Activated CD8-positive, alpha-beta T cell treated with anti-CD3 and anti-CD28 coated beads for 36 hours (primary cell): ENCODE results near the gene EXT2. TPM values are rescaled to one million over a fixed set of nuclear protein-coding genes. Genes with fewer than 3 reads are reported as not detected.

ENCODE experiments used
- ATAC-seq: fragments of 200-7000 bp; cut with Tn5 transposase; one replicate; pipeline ENCODE4 v1.10.0; 2021; ENCODE audit warnings: mild to moderate bottlenecking, moderate library complexity
- CTCF ChIA-PET: fragments of 350-600 bp; sonication (Branson Sonifier 250); formaldehyde crosslinking; loops from one replicate; lab custom pipeline; 2021; ENCODE audit warnings: antibody characterized with exemption; lab: Charles Lee
- POLR2A ChIA-PET: fragments of 350-600 bp; sonication (Branson Sonifier 250); formaldehyde crosslinking; loops from one replicate; lab custom pipeline; 2021; ENCODE audit warnings: antibody characterized with exemption; lab: Charles Lee
- DNase-seq: peaks from one replicate; pipeline ENCODE4 v3.0.0-alpha.2; 2020
- H3K27ac Mint-ChIP-seq: one replicate; pipeline ENCODE4 v1.8.0; 2021; ENCODE audit warnings: mild to moderate bottlenecking, mixed read lengths
- H3K27me3 Mint-ChIP-seq: one replicate; pipeline ENCODE4 v1.8.0; 2021; ENCODE audit warnings: mixed read lengths
- H3K36me3 Mint-ChIP-seq: one replicate; pipeline ENCODE4 v1.8.0; 2021; ENCODE audit warnings: low read depth, mixed read lengths
- H3K4me1 Mint-ChIP-seq: one replicate; pipeline ENCODE4 v1.8.0; 2021; ENCODE audit warnings: low read depth, mixed read lengths
- H3K4me3 Mint-ChIP-seq: one replicate; pipeline ENCODE4 v1.8.0; 2021; ENCODE audit warnings: mild to moderate bottlenecking, moderate library complexity, mixed read lengths
- H3K9me3 Mint-ChIP-seq: one replicate; pipeline ENCODE4 v1.8.0; 2021; ENCODE audit warnings: mixed read lengths
- CTCF ChIP-seq: fragments of 200-600 bp; IDR thresholded peaks from one replicate; pipeline ENCODE4 v1.8.0; 2022; ENCODE audit warnings: antibody characterized with exemption, mild to moderate bottlenecking
- intact Hi-C: fragments of 100-400 bp; cut with micrococcal nuclease; formaldehyde crosslinking; loops from one replicate; pipeline ENCODE4 v1.10.0; 2022
- total RNA-seq, 2 experiments: library from RNA; stranded (reverse); gene quantifications; one replicate each; pipeline ENCODE4 v1.2.3, GENCODE V29; 2021

The EXT2 gene
- total RNA-seq, 2 experiments from 2014 or later: 20.0 to 20.2 TPM

DNA sequence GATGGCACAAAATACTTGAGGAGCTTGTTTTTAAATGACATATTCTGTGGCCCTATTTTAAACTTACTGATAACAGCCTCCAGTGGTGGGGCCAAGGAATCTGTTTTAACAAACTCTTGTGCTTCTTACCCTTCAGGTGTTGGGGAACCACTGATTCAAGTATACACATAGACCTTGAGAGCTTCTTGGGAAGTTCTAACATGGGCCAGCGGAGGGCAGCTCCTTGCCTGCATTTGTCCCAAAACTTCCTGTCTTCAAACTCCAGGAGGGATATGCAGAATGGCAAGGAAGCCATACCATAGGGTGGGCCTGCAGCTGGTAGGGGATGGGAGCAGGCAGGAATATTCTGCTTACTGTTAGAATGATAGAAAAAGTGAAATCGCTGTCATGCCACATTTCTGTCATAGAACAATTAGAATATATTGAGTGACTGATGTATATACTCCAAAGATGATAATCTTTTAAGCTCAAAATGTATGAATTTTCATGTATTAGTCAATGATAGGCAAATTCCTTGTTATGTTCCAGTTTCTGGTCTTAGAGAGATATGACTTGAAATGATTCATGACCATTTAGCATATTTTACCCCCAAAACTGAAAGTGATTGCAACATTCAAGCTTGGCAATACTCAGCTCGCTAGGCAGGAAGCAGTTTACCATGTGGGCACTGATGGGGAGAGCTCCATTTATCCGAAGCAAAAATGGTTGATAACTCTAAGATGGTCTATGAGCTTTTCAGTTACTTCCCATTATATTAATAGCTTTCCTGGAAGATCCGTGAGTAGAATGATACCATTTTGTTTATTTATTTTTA lies 9.2 kb downstream of the EXT2 start:
- Mint-ChIP-seq H3K4me1 (peaks cover 23% of the 10 kb centered on the region), H3K36me3 (peaks cover 3% of the 10 kb centered on the region), H3K9me3 (no peaks in the 10 kb centered on the region), H3K27ac (no peak overlapping the region), H3K27me3 (no peaks in the 10 kb centered on the region), H3K4me3 (no peak overlapping the region)
- TF ChIP-seq CTCF: no peak
- intact Hi-C loops: no loop called here
- ChIA-PET POLR2A (interaction anchor here (0.6 to 1.2 kb wide), 3 partner anchors 9 to 154 kb away, joined by 3 to 5 read pairs (median 3); partner anchors contain the start of gene EXT2), CTCF (interaction anchor here (0.9 to 6.0 kb wide), 10 partner anchors 11 to 215 kb away, joined by 3 to 108 read pairs (median 6); partner anchors contain the start of genes ACCS and EXT2)
- DNase-seq (no peak), ATAC-seq (peak; percentile 71)

- no peak overlapping the region for H3K4me3 Mint-ChIP-seq
- no peak for TF ChIP-seq CTCF
- no peaks in the 10 kb centered on the region for H3K27me3 Mint-ChIP-seq
- no peak for DNase-seq
- H3K36me3 Mint-ChIP-seq: peaks cover 10% of the 10 kb centered on the region
- POLR2A ChIA-PET: no interaction called here
- ATAC-seq: no peak
- peaks cover 25% of the 10 kb centered on the region for H3K4me1 Mint-ChIP-seq
- CTCF ChIA-PET: interaction anchor here (3.3 to 6.0 kb wide), 2 partner anchors 14 to 15 kb away, joined by 20 to 108 read pairs; partner anchors contain the start of gene EXT2
- intact Hi-C loops: no loop called here
- no peak overlapping the region for H3K27ac Mint-ChIP-seq
- H3K9me3 Mint-ChIP-seq: no peaks in the 10 kb centered on the region
Measured at GRCh38 chr11:44108260-44108659, 12.8 kb downstream of the EXT2 start.

GRCh38 chr11:44110231-44110679 lies 14.8 kb downstream of the EXT2 start:
- Mint-ChIP-seq H3K27me3 (no peaks in the 10 kb centered on the region), H3K36me3 (peaks cover 17% of the 10 kb centered on the region), H3K4me3 (no peak overlapping the region), H3K9me3 (no peaks in the 10 kb centered on the region), H3K4me1 (peaks cover 14% of the 10 kb centered on the region), H3K27ac (peak overlapping the region; percentile 44)
- ATAC-seq (peak; percentile 99), DNase-seq (peak; percentile 80)
- intact Hi-C loops: no loop called here
- ChIA-PET POLR2A (interaction anchor here (1.0 kb wide), 1 partner anchor 81 kb away, joined by 4 read pairs; no protein-coding TSS in a partner anchor), CTCF (interaction anchor here (1.0 to 3.3 kb wide), 6 partner anchors 10 to 133 kb away, joined by 3 to 20 read pairs (median 5); partner anchors contain the start of gene EXT2)
- TF ChIP-seq CTCF: peak; percentile 90

GRCh38 chr11:44112091-44112821 lies 16.8 kb downstream of the EXT2 start:
- DNase-seq: peak; percentile 12
- Mint-ChIP-seq H3K36me3 (peaks cover 30% of the 10 kb centered on the region), H3K27ac (no peak overlapping the region), H3K27me3 (no peaks in the 10 kb centered on the region), H3K4me3 (no peak overlapping the region), H3K9me3 (no peaks in the 10 kb centered on the region), H3K4me1 (peaks cover 14% of the 10 kb centered on the region)
- intact Hi-C loops: no loop called here
- no peak for ATAC-seq
- no peak for TF ChIP-seq CTCF
- POLR2A ChIA-PET: no interaction called here
- CTCF ChIA-PET: no interaction called here
